ENCODE data around the gene WRNIP1. TPM values are rescaled to one million over a fixed set of nuclear protein-coding genes. Genes with fewer than 3 reads are reported as not detected.

WRNIP1 gene
- total RNA-seq, 1 experiment from 2014 or later: 38.1 TPM

- H2BK12ac ChIP-seq (ENCODE audit: insufficient read length, low read depth, low read length): no peak overlapping the region
- no peak overlapping the region for H4K5ac ChIP-seq (ENCODE audit: insufficient read length, low read depth, low read length)
- H2AFZ ChIP-seq (ENCODE audit: low read length): no peak overlapping the region
- Mint-ChIP-seq H3K9me3 (no peaks in the 10 kb centered on the region), H3K4me1 (peaks cover 10 to 11% of the 10 kb centered on the region in 2 experiments), H3K36me3 (ENCODE audit: insufficient read depth in 1 of 3, low read depth in 3 of 3) (peaks cover 21 to 49% (median 46%) of the 10 kb centered on the region in 3 experiments), H3K4me3 (no peak overlapping the region), H3K27me3 (ENCODE audit: low read depth) (no peaks in the 10 kb centered on the region; the same call in 1 of the 2 replicates), H3K27ac (no peak overlapping the region; a peak in 1 of 7 replicates)
- no peak overlapping the region for H3K4ac ChIP-seq (ENCODE audit: low read depth, low read length)
- no peak overlapping the region for H2BK15ac ChIP-seq (ENCODE audit: low read depth, low read length)
- no peaks in the 10 kb centered on the region for H3K79me1 ChIP-seq (ENCODE audit: insufficient read depth, low read depth, low read length, poor library complexity, severe bottlenecking)
- no peaks in the 10 kb centered on the region for H3K9me3 ChIP-seq (ENCODE audit: control insufficient read depth, low read depth, low read length)
- H3K27me3 ChIP-seq (ENCODE audit: insufficient read depth, low read length): no peaks in the 10 kb centered on the region
- H3K4me1 ChIP-seq (ENCODE audit: insufficient read depth, low read length): no peaks in the 10 kb centered on the region
- no peak overlapping the region for H3K14ac ChIP-seq (ENCODE audit: insufficient read depth, low read length)
- no peak overlapping the region for H3K9ac ChIP-seq (ENCODE audit: extremely low read depth, insufficient read length, low read length)
- no peaks in the 10 kb centered on the region; the same call in 1 of the 2 replicates for H3K79me2 ChIP-seq (ENCODE audit: insufficient read depth, low read length)
- no peak overlapping the region for H3K56ac ChIP-seq (ENCODE audit: insufficient read length, low read depth, low read length)
- no peak overlapping the region for H2BK20ac ChIP-seq (ENCODE audit: low read depth, low read length, poor library complexity, severe bottlenecking)
- H3T11ph ChIP-seq (ENCODE audit: low read length): no peak overlapping the region
- no peak for DNase-seq
- no peak overlapping the region for H2BK120ac ChIP-seq (ENCODE audit: low read depth, low read length, poor library complexity, severe bottlenecking)
- TF ChIP-seq, protein P1, sequence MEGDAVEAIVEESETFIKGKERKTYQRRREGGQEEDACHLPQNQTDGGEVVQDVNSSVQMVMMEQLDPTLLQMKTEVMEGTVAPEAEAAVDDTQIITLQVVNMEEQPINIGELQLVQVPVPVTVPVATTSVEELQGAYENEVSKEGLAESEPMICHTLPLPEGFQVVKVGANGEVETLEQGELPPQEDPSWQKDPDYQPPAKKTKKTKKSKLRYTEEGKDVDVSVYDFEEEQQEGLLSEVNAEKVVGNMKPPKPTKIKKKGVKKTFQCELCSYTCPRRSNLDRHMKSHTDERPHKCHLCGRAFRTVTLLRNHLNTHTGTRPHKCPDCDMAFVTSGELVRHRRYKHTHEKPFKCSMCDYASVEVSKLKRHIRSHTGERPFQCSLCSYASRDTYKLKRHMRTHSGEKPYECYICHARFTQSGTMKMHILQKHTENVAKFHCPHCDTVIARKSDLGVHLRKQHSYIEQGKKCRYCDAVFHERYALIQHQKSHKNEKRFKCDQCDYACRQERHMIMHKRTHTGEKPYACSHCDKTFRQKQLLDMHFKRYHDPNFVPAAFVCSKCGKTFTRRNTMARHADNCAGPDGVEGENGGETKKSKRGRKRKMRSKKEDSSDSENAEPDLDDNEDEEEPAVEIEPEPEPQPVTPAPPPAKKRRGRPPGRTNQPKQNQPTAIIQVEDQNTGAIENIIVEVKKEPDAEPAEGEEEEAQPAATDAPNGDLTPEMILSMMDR (conservative IDR thresholded peaks at IDR 0.05): no peak
- H3K27ac ChIP-seq (ENCODE audit: insufficient read length, low read depth, low read length): no peak overlapping the region
- no peak overlapping the region for H2AK5ac ChIP-seq (ENCODE audit: insufficient read length, low read length)
- no peak overlapping the region for H3K23ac ChIP-seq (ENCODE audit: insufficient read length, low read depth, low read length)
- H3K18ac ChIP-seq (ENCODE audit: insufficient read length, low read depth, low read length): no peak overlapping the region
- no CpG with 5 or more reads among the region's 9 CpGs for WGBS (ENCODE audit: extremely low coverage, insufficient read length, low lambda C conversion rate)
- no peak overlapping the region for H3K4me2 ChIP-seq (ENCODE audit: insufficient read depth, insufficient read length, low read length)
- no peaks in the 10 kb centered on the region for H3K23me2 ChIP-seq (ENCODE audit: insufficient read length, low read depth, low read length, poor library complexity, severe bottlenecking)
- H4K8ac ChIP-seq (replicated peaks; ENCODE audit: insufficient read length, low read depth, low read length): no peak overlapping the region
- H2BK5ac ChIP-seq (ENCODE audit: insufficient read length, low read length): no peak overlapping the region
- no peak overlapping the region for H4K91ac ChIP-seq (ENCODE audit: insufficient read length, low read depth, low read length)
- no peaks in the 10 kb centered on the region for H4K20me1 ChIP-seq (ENCODE audit: control insufficient read depth, insufficient read depth, insufficient read length)
These were observed 17.1 kb downstream of the WRNIP1 start for GRCh38 chr6:2782356-2782708.
